ENCODE measurements around the gene SLC26A1.

- no peak for TF ChIP-seq ZNF274 (IDR thresholded peaks at IDR 0.05; ENCODE audit: low read depth, low read length)
- no peak for TF ChIP-seq YY1 (IDR thresholded peaks at IDR 0.05; ENCODE audit: insufficient read depth, insufficient read length)
Measured at GRCh38 chr4:1027915-1028238, 34.7 kb upstream of the SLC26A1 start.

All from NT2/D1 (cell line).